Astrocyte (in vitro differentiated cells and primary cell): ENCODE results near the gene ZNF799.

Source experiments
- CTCF ChIP-seq: IDR thresholded peaks from 2 replicates; pipeline ENCODE4 v1.5.1; 2011; ENCODE audit warnings: low read depth, mild to moderate bottlenecking, inconsistent platforms, low read length, moderate library complexity; ENCODE audit not compliant: insufficient read depth
- EZH2 ChIP-seq: IDR thresholded peaks from 2 replicates; pipeline ENCODE4 v1.6.1; 2012; ENCODE audit warnings: mild to moderate bottlenecking, low read length, inconsistent platforms; ENCODE audit not compliant: insufficient read depth

GRCh38 chr19:12364391-12365235 is 36.5 kb downstream of the ZNF799 start:
- TF ChIP-seq CTCF (no peak), EZH2 (no peak)
